Measurements from ENCODE around the gene PDGFA.

- TF ChIP-seq EZH2 (IDR thresholded peaks at IDR 0.05; ENCODE audit: borderline replicate concordance, low read depth, low read length, severe bottlenecking) (no peak), CTCF (IDR thresholded peaks at IDR 0.05; ENCODE audit: borderline replicate concordance, extremely low read depth, low read length, poor library complexity, severe bottlenecking) (no peak)
Measured at GRCh38 chr7:480531-481218, 39.0 kb downstream of the PDGFA start.
